IMR-90 (cell line): ENCODE data around the gene TUBGCP3. TPM values are rescaled to one million over a fixed set of nuclear protein-coding genes. Genes with fewer than 3 reads are reported as not detected.
"Not testable (repeated sequence)": the region's sequence is repeated elsewhere in the genome, so short reads cannot be mapped to it uniquely, and the experiment has no call there.

Source experiments
- ATAC-seq: fragments of 200-7000 bp; cut with Tn5 transposase; 2 replicates; pipeline ENCODE4 v1.9.1; 2020; ENCODE audit warnings: low read depth, mild to moderate bottlenecking, moderate library complexity
- BruUV-seq: library from RNA; stranded (reverse); fragments of 400-500 nt; replicated peaks from 2 replicates; lab custom pipeline; 2021; lab: Mats Ljungman, UMichigan
- CTCF ChIA-PET: fragments of 300-600 bp; formaldehyde crosslinking; extraction: SDS; loops from one replicate; lab custom pipeline; 2021; ENCODE audit warnings: antibody characterized with exemption; lab: Yijun Ruan, JAX
- POLR2A ChIA-PET: fragments of 300-600 bp; sonication (Branson Sonifier 250); formaldehyde crosslinking; loops from one replicate; lab custom pipeline; 2022; ENCODE audit warnings: antibody characterized with exemption; ENCODE audit not compliant: unreplicated experiment; lab: Charles Lee
- DNase-seq: peaks from one replicate; pipeline ENCODE4 v3.0.0; 2013
- H2AFZ ChIP-seq: replicated peaks from 2 replicates; pipeline ENCODE3; 2013; ENCODE audit warnings: low read length, mild to moderate bottlenecking; ENCODE audit not compliant: poor library complexity
- H2AK5ac ChIP-seq: 2 replicates; pipeline ENCODE4 v1.6.1; 2013; ENCODE audit warnings: low read depth, low read length, inconsistent platforms
- H2AK9ac ChIP-seq: replicated peaks from 2 replicates; pipeline ENCODE3; 2013; ENCODE audit warnings: mild to moderate bottlenecking, low read depth, low read length, moderate library complexity; ENCODE audit not compliant: poor library complexity
- H2BK120ac ChIP-seq: 2 replicates; pipeline ENCODE4 v1.6.1; 2013; ENCODE audit warnings: low read depth, low read length, inconsistent platforms
- H2BK15ac ChIP-seq: 3 replicates; pipeline ENCODE4 v1.6.1; 2013; ENCODE audit warnings: low read depth, low read length, inconsistent platforms
- H2BK20ac ChIP-seq: 2 replicates; pipeline ENCODE4 v1.6.1; 2013; ENCODE audit warnings: low read depth, mild to moderate bottlenecking, inconsistent platforms, low read length, moderate library complexity
- H2BK5ac ChIP-seq: 2 replicates; pipeline ENCODE4 v1.6.1; 2013; ENCODE audit warnings: mild to moderate bottlenecking, low read depth, low read length, inconsistent platforms; ENCODE audit not compliant: poor library complexity, severe bottlenecking
- H3K14ac ChIP-seq: replicated peaks from 2 replicates; pipeline ENCODE4 v1.6.1; 2013; ENCODE audit warnings: low read depth, low read length, inconsistent platforms
- H3K18ac ChIP-seq: 2 replicates; pipeline ENCODE4 v1.6.1; 2013; ENCODE audit warnings: low read depth, low read length, control low read depth
- H3K23ac ChIP-seq: 2 replicates; pipeline ENCODE4 v1.6.1; 2013; ENCODE audit warnings: low read depth, low read length, inconsistent platforms
- H3K27ac ChIP-seq: 2 replicates; pipeline ENCODE4 v1.5.1; 2013; ENCODE audit warnings: mild to moderate bottlenecking, control low read depth, low read length; ENCODE audit not compliant: insufficient read depth
- H3K27me3 ChIP-seq: 2 replicates; pipeline ENCODE4 v1.6.1; 2013; ENCODE audit warnings: low read length; ENCODE audit not compliant: control insufficient read depth, insufficient read depth
- H3K36me3 ChIP-seq: 2 replicates; pipeline ENCODE4 v1.6.1; 2013; ENCODE audit warnings: low read length, mixed read lengths; ENCODE audit not compliant: control insufficient read depth, insufficient read depth
- H3K4ac ChIP-seq: 2 replicates; pipeline ENCODE4 v1.6.1; 2013; ENCODE audit warnings: low read depth, low read length, inconsistent platforms
- H3K4me1 ChIP-seq: 2 replicates; pipeline ENCODE4 v1.6.1; 2013; ENCODE audit warnings: low read length, mixed read lengths; ENCODE audit not compliant: control insufficient read depth, insufficient read depth
- H3K4me2 ChIP-seq: 2 replicates; pipeline ENCODE4 v1.6.1; 2013; ENCODE audit warnings: low read depth, mild to moderate bottlenecking, control low read depth, low read length, moderate library complexity
- H3K4me3 ChIP-seq: 2 replicates; pipeline ENCODE4 v1.5.1; 2013; ENCODE audit warnings: low read depth, mild to moderate bottlenecking, control low read depth, low read length, moderate library complexity; ENCODE audit not compliant: insufficient read depth
- H3K56ac ChIP-seq: 2 replicates; pipeline ENCODE4 v1.6.1; 2013; ENCODE audit warnings: low read length, inconsistent platforms; ENCODE audit not compliant: insufficient read depth; ENCODE audit errors: extremely low read depth
- H3K79me1 ChIP-seq, 2 experiments: 2 replicates each; pipeline ENCODE4 v1.6.1; 2013; ENCODE audit warnings: low read length in 2 of 2, inconsistent platforms in 1 of 2, low read depth in 1 of 2
- H3K9ac ChIP-seq: 2 replicates; pipeline ENCODE4 v1.6.1; 2013; ENCODE audit warnings: low read depth, low read length, control low read depth
- H3K9me1 ChIP-seq: 2 replicates; pipeline ENCODE4 v1.6.1; 2013; ENCODE audit warnings: low read length, inconsistent platforms; ENCODE audit not compliant: insufficient read depth
- H3K9me3 ChIP-seq: 2 replicates; pipeline ENCODE4 v1.6.1; 2013; ENCODE audit warnings: low read length; ENCODE audit not compliant: control insufficient read depth, insufficient read depth
- H4K20me1 ChIP-seq: 2 replicates; pipeline ENCODE4 v1.6.1; 2013; ENCODE audit warnings: low read length, inconsistent platforms; ENCODE audit not compliant: insufficient read depth
- H4K5ac ChIP-seq: 2 replicates; pipeline ENCODE4 v1.6.1; 2013; ENCODE audit warnings: mild to moderate bottlenecking, low read depth, low read length, control low read depth
- H4K8ac ChIP-seq, 2 experiments: 2 replicates each; pipeline ENCODE4 v1.6.1; 2013; ENCODE audit warnings: low read depth in 2 of 2, low read length in 2 of 2, control low read depth in 1 of 2, inconsistent platforms in 1 of 2
- H4K91ac ChIP-seq: 2 replicates; pipeline ENCODE4 v1.6.1; 2013; ENCODE audit warnings: low read depth, low read length, inconsistent platforms; ENCODE audit not compliant: insufficient read depth
- WGBS, 2 experiments: methylation state at CpG; one replicate each; pipeline versions ENCODE4 v1.1.5 to v1.1.7; 2013; ENCODE audit warnings: missing lambda C conversion rate in 2 of 2; ENCODE audit not compliant: insufficient read length in 1 of 2; ENCODE audit errors: extremely low coverage in 2 of 2; 5-methylcytosine and 5-hydroxymethylcytosine counted together
- dilution Hi-C: fragments of 300-500 bp; cut with HindIII; formaldehyde crosslinking; loops from one replicate; pipeline ENCODE4 v1.14.3; 2018; ENCODE audit warnings: low sequenced_read_pairs; ENCODE audit not compliant: unreplicated experiment
- in situ Hi-C: fragments of 300-500 bp; cut with MboI; formaldehyde crosslinking; loops from 3 replicates; pipeline ENCODE4 v1.14.3; 2019; ENCODE audit warnings: low sequenced_read_pairs, inconsistent platforms, mixed read lengths
- intact Hi-C: fragments of 100-400 bp; cut with micrococcal nuclease; formaldehyde crosslinking; loops from 2 replicates; pipeline ENCODE4 v1.10.0; 2022
- polyA plus RNA-seq, 3 experiments: library from polyadenylated mRNA; depleted of rRNA; stranded (reverse); fragments of >200 nt; gene quantifications; 2 replicates each; pipeline ENCODE4 v1.2.3, GENCODE V29; 2012; ENCODE audit warnings: low replicate concordance in 1 of 3
- total RNA-seq: library from RNA; depleted of rRNA; stranded (reverse); fragments of >200 nt; gene quantifications from 2 replicates; pipeline ENCODE4 v1.2.3, GENCODE V29; 2012

Gene TUBGCP3
- total and polyA plus RNA-seq, 2 of the 4 experiments (the other 2 are of a cell fraction) = 16.0 to 17.8 TPM

DNA sequence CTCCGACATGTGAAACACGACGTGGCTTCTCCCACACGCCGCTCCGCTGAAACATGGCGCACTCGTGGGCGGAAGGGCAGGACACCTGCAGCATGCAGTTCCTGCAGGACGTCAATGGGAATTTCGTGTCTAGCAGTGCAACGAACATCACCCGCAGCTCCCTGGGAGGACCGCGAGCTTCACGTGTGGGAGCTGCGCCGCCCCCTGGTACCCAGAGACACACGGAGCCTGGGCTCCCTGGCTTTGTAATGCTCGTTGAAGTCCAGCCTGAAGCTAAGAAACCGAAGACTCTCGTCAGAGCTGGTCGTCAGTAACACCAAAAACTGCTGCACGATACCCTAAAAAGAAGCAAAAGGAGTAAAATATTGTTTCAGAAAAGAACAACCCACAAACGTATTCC lies 102.1 kb downstream of the TUBGCP3 start:
- H3K4me1 ChIP-seq, H2BK120ac ChIP-seq, H2BK5ac ChIP-seq, BruUV-seq, H4K8ac ChIP-seq, H3K27me3 ChIP-seq, H2BK20ac ChIP-seq, H4K20me1 ChIP-seq, H3K27ac ChIP-seq, H3K9me1 ChIP-seq, H2BK15ac ChIP-seq, H3K14ac ChIP-seq, H3K79me1 ChIP-seq, H3K36me3 ChIP-seq, H2AK9ac ChIP-seq, H3K4me2 ChIP-seq, ATAC-seq, H3K9me3 ChIP-seq, H2AK5ac ChIP-seq, H4K5ac ChIP-seq, H4K91ac ChIP-seq, H3K56ac ChIP-seq, in situ Hi-C loops, H3K18ac ChIP-seq, H3K4ac ChIP-seq, H2AFZ ChIP-seq, DNase-seq, POLR2A ChIA-PET, dilution Hi-C loops, H3K9ac ChIP-seq, H3K4me3 ChIP-seq, CTCF ChIA-PET, H3K23ac ChIP-seq, intact Hi-C loops: not testable (repeated sequence)
- WGBS, 2 experiments = no CpG with 5 or more reads among the region's 25 CpGs
